HK-2 (cell line): ENCODE measurements around the gene EZR.

Source experiments
- DNase-seq: peaks from one replicate; pipeline ENCODE4 v3.0.0-alpha.2; 2018; ENCODE audit not compliant: unreplicated experiment

Gene EZR

GRCh38 chr6:158819213-158819976 is at the start of gene EZR:
TSS of gene EZR (minus strand) at chr6:158819368. CDS start at chr6:158818093, 1,275 bp downstream.
- DNase-seq: peak; percentile 89

GRCh38 chr6:158868122-158868480 is 48.9 kb upstream of the EZR start:
- DNase-seq: no peak

- DNase-seq: no peak
Measured at GRCh38 chr6:158867381-158868121, 48.4 kb upstream of the EZR start.

- no peak for DNase-seq
Measured at GRCh38 chr6:158865769-158866168, 46.6 kb upstream of the EZR start.

- DNase-seq: no peak
Measured at GRCh38 chr6:158863646-158864045, 44.5 kb upstream of the EZR start.

- DNase-seq: no peak
Measured at GRCh38 chr6:158861686-158862381, 42.7 kb upstream of the EZR start.

GRCh38 chr6:158860279-158860865 is 41.2 kb upstream of the EZR start:
- DNase-seq: no peak

GRCh38 chr6:158856261-158856660 is 37.1 kb upstream of the EZR start:
- no peak for DNase-seq

- DNase-seq: no peak
Measured at GRCh38 chr6:158854214-158855101, 35.3 kb upstream of the EZR start.

- DNase-seq: no peak
Measured at GRCh38 chr6:158853880-158854213, 34.7 kb upstream of the EZR start.

- DNase-seq: peak; percentile 93
Measured at GRCh38 chr6:158853072-158853879, 34.1 kb upstream of the EZR start.

- DNase-seq: no peak
Measured at GRCh38 chr6:158852312-158853071, 33.3 kb upstream of the EZR start.

GRCh38 chr6:158850807-158851115 is 31.6 kb upstream of the EZR start:
- no peak for DNase-seq

- DNase-seq: peak; percentile 56
Measured at GRCh38 chr6:158849899-158850806, 31.0 kb upstream of the EZR start.

GRCh38 chr6:158848490-158848895 is 29.3 kb upstream of the EZR start:
- DNase-seq: no peak

- no peak for DNase-seq
Measured at GRCh38 chr6:158847786-158848185, 28.6 kb upstream of the EZR start.

GRCh38 chr6:158847012-158847529 is 27.9 kb upstream of the EZR start:
- no peak for DNase-seq
